ENCODE data around the gene BMAL1. TPM values are rescaled to one million over a fixed set of nuclear protein-coding genes. Genes with fewer than 3 reads are reported as not detected.

Gene BMAL1
- polyA plus RNA-seq, 1 donor (not counting 4 experiments of a cell fraction or from before 2014, with no cell fraction given), result 27.5 TPM

DNA sequence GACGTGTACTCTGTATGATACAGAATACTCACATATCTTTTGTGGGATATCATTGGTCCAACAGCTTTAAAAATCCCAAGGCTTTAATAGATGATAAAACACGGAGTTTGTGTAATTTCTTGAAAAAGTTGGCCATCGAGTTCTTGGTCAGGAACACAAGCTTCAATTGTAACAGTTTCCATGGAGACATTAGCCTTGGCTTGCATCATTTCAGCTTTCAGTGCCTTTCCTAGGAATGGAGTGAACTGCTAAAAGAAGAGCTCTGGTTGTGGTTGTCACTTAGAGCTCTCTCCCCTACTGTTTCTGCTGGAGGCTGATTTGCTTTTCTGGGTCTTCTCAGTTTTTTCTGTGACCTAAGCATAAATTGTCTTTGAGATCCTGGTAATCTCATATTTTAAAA lies 14.2 kb downstream of the BMAL1 start:
- H2AFZ ChIP-seq (ENCODE audit: control insufficient read depth, low read length), result no peak overlapping the region
- FAIRE-seq, result no peak
- dilution Hi-C loops (cut with MboI; ENCODE audit: extremely low pct_ligation_motif_present, low sequenced_read_pairs), result no loop called here
- H3K36me3 ChIP-seq (ENCODE audit: control insufficient read depth in 2 of 2, extremely low read depth in 1 of 2, insufficient read depth in 2 of 2, low read length in 2 of 2), result no peaks in the 10 kb centered on the region
- peaks cover 60% of the 10 kb centered on the region for H3K79me2 ChIP-seq (ENCODE audit: control insufficient read depth, insufficient read depth, low read length)
- no peak for TF ChIP-seq EZH2 (IDR thresholded peaks at IDR 0.05; ENCODE audit: low read length)
- TF ChIP-seq, protein P1, sequence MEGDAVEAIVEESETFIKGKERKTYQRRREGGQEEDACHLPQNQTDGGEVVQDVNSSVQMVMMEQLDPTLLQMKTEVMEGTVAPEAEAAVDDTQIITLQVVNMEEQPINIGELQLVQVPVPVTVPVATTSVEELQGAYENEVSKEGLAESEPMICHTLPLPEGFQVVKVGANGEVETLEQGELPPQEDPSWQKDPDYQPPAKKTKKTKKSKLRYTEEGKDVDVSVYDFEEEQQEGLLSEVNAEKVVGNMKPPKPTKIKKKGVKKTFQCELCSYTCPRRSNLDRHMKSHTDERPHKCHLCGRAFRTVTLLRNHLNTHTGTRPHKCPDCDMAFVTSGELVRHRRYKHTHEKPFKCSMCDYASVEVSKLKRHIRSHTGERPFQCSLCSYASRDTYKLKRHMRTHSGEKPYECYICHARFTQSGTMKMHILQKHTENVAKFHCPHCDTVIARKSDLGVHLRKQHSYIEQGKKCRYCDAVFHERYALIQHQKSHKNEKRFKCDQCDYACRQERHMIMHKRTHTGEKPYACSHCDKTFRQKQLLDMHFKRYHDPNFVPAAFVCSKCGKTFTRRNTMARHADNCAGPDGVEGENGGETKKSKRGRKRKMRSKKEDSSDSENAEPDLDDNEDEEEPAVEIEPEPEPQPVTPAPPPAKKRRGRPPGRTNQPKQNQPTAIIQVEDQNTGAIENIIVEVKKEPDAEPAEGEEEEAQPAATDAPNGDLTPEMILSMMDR (optimal IDR thresholded peaks at IDR 0.05 in 1 of 3, IDR thresholded peaks at IDR 0.05 in 1 of 3, conservative IDR thresholded peaks at IDR 0.05 in 1 of 3; ENCODE audit: extremely low read depth in 1 of 3, insufficient read depth in 2 of 3, low read length in 3 of 3), result no peak
- no peak overlapping the region for H3K9ac ChIP-seq (ENCODE audit: control insufficient read depth, extremely low read depth, insufficient read depth, low read length)
- peaks cover 6% of the 10 kb centered on the region for H3K4me1 ChIP-seq (ENCODE audit: control insufficient read depth, extremely low read depth, insufficient read depth, low read length)
- no peaks in the 10 kb centered on the region for H3K27me3 ChIP-seq (ENCODE audit: control insufficient read depth, extremely low read depth, insufficient read depth, low read length)
- H4K20me1 ChIP-seq (ENCODE audit: control insufficient read depth, extremely low read depth, insufficient read depth, low read length), result peaks cover 21% of the 10 kb centered on the region
- no peak overlapping the region for H3K27ac ChIP-seq (ENCODE audit: control insufficient read depth, insufficient read depth, low read length)
- H3K9me3 ChIP-seq (ENCODE audit: control insufficient read depth, low read depth, low read length), result no peaks in the 10 kb centered on the region
- H3K4me2 ChIP-seq (ENCODE audit: control insufficient read depth, extremely low read depth, insufficient read depth, low read depth, low read length), result no peak overlapping the region
- H3K4me3 ChIP-seq (ENCODE audit: control insufficient read depth in 2 of 3, extremely low read depth in 1 of 3, insufficient read depth in 2 of 3, low read depth in 1 of 3, low read length in 3 of 3), result no peak overlapping the region
- H3K9me1 ChIP-seq (ENCODE audit: control insufficient read depth, extremely low read depth, insufficient read depth, low read length), result no peaks in the 10 kb centered on the region
- no peak for DNase-seq (ENCODE audit: low read depth, low spot score)

DNA sequence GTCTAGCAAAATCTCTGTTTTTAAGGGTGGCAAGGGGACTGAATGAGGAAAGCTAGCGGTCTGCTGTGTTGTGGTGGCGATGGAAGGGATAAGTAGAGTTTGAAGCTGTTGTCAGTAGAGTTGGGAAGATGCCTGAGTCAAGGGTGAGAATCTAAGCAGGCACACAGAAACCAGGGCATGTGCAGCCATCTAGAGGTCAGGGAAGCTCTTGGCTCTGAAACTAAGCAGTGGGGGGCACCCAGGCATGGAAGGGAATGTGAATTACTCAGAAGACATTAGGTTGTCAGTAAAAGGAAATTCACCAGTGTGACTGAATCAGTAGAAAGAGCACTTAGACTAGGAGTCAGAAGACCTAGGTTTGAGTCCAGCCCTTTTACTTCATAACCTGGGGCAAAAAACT lies 15.4 kb downstream of the BMAL1 start:
- Histone ChIP-seq H3K27ac (ENCODE audit: control insufficient read depth, insufficient read depth, low read length) (no peak overlapping the region), H4K20me1 (ENCODE audit: control insufficient read depth, extremely low read depth, insufficient read depth, low read length) (peaks cover 21% of the 10 kb centered on the region), H3K27me3 (ENCODE audit: control insufficient read depth, extremely low read depth, insufficient read depth, low read length) (no peaks in the 10 kb centered on the region), H3K4me2 (ENCODE audit: control insufficient read depth, extremely low read depth, insufficient read depth, low read depth, low read length) (no peak overlapping the region), H3K9me3 (ENCODE audit: control insufficient read depth, low read depth, low read length) (no peaks in the 10 kb centered on the region), H2AFZ (ENCODE audit: control insufficient read depth, low read length) (no peak overlapping the region), H3K4me1 (ENCODE audit: control insufficient read depth, extremely low read depth, insufficient read depth, low read length) (peaks cover 12% of the 10 kb centered on the region), H3K9ac (ENCODE audit: control insufficient read depth, extremely low read depth, insufficient read depth, low read length) (no peak overlapping the region), H3K36me3 (ENCODE audit: control insufficient read depth in 2 of 2, extremely low read depth in 1 of 2, insufficient read depth in 2 of 2, low read length in 2 of 2) (no peaks in the 10 kb centered on the region), H3K9me1 (ENCODE audit: control insufficient read depth, extremely low read depth, insufficient read depth, low read length) (no peaks in the 10 kb centered on the region), H3K4me3 (ENCODE audit: control insufficient read depth in 2 of 3, extremely low read depth in 1 of 3, insufficient read depth in 2 of 3, low read depth in 1 of 3, low read length in 3 of 3) (no peak overlapping the region), H3K79me2 (ENCODE audit: control insufficient read depth, insufficient read depth, low read length) (peaks cover 60% of the 10 kb centered on the region)
- dilution Hi-C loops (cut with MboI; ENCODE audit: extremely low pct_ligation_motif_present, low sequenced_read_pairs), result no loop called here
- TF ChIP-seq, protein P1 (optimal IDR thresholded peaks at IDR 0.05 in 1 of 3, IDR thresholded peaks at IDR 0.05 in 1 of 3, conservative IDR thresholded peaks at IDR 0.05 in 1 of 3; ENCODE audit: extremely low read depth in 1 of 3, insufficient read depth in 2 of 3, low read length in 3 of 3), result peak in 1 of 3 experiments; percentile 21
- no peak for TF ChIP-seq EZH2 (IDR thresholded peaks at IDR 0.05; ENCODE audit: low read length)
- FAIRE-seq (no peak), DNase-seq (ENCODE audit: low read depth, low spot score) (no peak)

Measured in keratinocyte (primary cell).